ENCODE measurements around the gene SIAH3. TPM values are rescaled to one million over a fixed set of nuclear protein-coding genes. Genes with fewer than 3 reads are reported as not detected.

The SIAH3 gene
- total and polyA plus RNA-seq, 4 donors, result under 0.01 TPM; not detected in 3

DNA sequence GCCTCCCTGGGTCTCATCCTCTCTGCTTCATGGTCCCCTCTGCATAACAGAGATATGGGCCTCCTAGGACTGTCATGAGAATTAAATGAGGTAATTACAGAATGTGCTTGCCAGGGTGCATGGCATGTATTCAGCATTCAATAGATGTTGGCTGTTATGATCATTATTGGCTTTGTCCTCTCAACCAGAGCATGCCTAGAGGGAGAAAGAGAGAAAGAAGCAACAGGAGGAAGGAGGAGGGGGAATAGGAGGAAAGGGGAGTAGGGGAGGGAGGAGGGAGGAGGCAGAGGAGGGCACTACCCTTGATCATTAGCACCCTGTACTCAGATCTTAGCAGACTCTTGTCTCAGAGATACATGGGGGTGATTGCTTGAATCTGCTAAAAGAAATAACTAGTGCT is 41.0 kb upstream of the SIAH3 start:
- Histone ChIP-seq H3K36me3 (ENCODE audit: control insufficient read depth in 4 of 4, insufficient read depth in 3 of 4, low read depth in 1 of 4, low read length in 3 of 4) (no peaks in the 10 kb centered on the region), H3K9ac (ENCODE audit: low read depth in 1 of 2, low read length in 2 of 2) (no peak overlapping the region), H3K27ac (ENCODE audit: low read depth in 1 of 2, low read length in 2 of 2) (no peak overlapping the region), H3K9me3 (ENCODE audit: control insufficient read depth in 4 of 4, low read length in 3 of 4) (no peaks in the 10 kb centered on the region), H3K4me3 (ENCODE audit: low read depth in 1 of 3, low read length in 3 of 3) (no peak overlapping the region), H3K4me1 (ENCODE audit: control insufficient read depth in 4 of 4, insufficient read depth in 4 of 4, low read length in 3 of 4) (no peaks in the 10 kb centered on the region), H3K27me3 (ENCODE audit: control insufficient read depth in 4 of 4, insufficient read depth in 4 of 4, low read length in 3 of 4) (peaks cover 0 to 3% (median 0%) of the 10 kb centered on the region in 4 donors)
- no peak for DNase-seq (ENCODE audit: low spot score)
- TF ChIP-seq, protein P1, sequence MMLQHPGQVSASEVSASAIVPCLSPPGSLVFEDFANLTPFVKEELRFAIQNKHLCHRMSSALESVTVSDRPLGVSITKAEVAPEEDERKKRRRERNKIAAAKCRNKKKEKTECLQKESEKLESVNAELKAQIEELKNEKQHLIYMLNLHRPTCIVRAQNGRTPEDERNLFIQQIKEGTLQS (IDR thresholded peaks at IDR 0.05), result no peak
- no peak for TF ChIP-seq RAD21 (IDR thresholded peaks at IDR 0.05)
- no peak for TF ChIP-seq GABPA (IDR thresholded peaks at IDR 0.05 in 1 of 2, conservative IDR thresholded peaks at IDR 0.05 in 1 of 2)
- TF ChIP-seq YY1 (IDR thresholded peaks at IDR 0.05), result no peak
- no peak for TF ChIP-seq TAF1 (conservative IDR thresholded peaks at IDR 0.05)
- TF ChIP-seq HNF4G (IDR thresholded peaks at IDR 0.05), result no peak
- TF ChIP-seq HNF4A (conservative IDR thresholded peaks at IDR 0.05), result no peak
- TF ChIP-seq, protein P2, sequence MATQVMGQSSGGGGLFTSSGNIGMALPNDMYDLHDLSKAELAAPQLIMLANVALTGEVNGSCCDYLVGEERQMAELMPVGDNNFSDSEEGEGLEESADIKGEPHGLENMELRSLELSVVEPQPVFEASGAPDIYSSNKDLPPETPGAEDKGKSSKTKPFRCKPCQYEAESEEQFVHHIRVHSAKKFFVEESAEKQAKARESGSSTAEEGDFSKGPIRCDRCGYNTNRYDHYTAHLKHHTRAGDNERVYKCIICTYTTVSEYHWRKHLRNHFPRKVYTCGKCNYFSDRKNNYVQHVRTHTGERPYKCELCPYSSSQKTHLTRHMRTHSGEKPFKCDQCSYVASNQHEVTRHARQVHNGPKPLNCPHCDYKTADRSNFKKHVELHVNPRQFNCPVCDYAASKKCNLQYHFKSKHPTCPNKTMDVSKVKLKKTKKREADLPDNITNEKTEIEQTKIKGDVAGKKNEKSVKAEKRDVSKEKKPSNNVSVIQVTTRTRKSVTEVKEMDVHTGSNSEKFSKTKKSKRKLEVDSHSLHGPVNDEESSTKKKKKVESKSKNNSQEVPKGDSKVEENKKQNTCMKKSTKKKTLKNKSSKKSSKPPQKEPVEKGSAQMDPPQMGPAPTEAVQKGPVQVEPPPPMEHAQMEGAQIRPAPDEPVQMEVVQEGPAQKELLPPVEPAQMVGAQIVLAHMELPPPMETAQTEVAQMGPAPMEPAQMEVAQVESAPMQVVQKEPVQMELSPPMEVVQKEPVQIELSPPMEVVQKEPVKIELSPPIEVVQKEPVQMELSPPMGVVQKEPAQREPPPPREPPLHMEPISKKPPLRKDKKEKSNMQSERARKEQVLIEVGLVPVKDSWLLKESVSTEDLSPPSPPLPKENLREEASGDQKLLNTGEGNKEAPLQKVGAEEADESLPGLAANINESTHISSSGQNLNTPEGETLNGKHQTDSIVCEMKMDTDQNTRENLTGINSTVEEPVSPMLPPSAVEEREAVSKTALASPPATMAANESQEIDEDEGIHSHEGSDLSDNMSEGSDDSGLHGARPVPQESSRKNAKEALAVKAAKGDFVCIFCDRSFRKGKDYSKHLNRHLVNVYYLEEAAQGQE (IDR thresholded peaks at IDR 0.05), result no peak

DNA sequence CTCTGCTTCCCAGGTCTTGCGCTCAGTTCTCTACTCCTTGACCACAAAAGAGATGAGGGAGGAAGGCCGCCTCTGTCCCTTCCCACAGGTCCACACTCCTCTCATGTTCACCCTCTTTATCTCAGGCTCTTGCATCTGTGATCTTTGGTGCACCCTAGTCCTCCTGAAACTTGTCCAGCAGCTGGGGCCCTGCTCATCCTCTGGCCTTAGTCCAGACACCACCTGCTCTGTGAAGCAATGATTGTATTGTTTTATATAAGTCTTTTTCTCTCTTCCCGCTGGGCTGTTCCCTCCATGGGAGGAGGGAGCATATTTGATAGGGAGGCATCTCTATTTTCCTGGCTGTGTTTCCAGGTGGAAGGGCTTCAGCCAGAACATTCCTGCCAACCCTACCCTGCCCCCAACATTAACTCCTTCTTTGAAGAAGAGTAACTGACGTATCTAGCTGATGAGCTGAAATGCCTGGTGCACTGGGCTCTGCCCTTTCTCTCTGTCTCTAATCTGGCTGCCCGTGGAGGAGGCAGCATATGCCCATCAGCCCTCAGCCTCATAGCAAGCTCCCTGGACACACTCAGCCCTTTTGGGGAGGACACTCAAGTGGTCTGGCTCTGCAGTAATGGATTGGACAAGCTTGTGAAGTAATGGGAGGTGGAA is 38.2 kb upstream of the SIAH3 start:
- H3K27ac ChIP-seq (ENCODE audit: low read depth in 1 of 2, low read length in 2 of 2), result no peak overlapping the region
- H3K4me3 ChIP-seq (ENCODE audit: low read depth in 1 of 3, low read length in 3 of 3), result no peak overlapping the region
- no peak overlapping the region for H3K9ac ChIP-seq (ENCODE audit: low read depth in 1 of 2, low read length in 2 of 2)
- no peaks in the 10 kb centered on the region for H3K4me1 ChIP-seq (ENCODE audit: control insufficient read depth in 4 of 4, insufficient read depth in 4 of 4, low read length in 3 of 4)
- no peak for DNase-seq (ENCODE audit: low spot score)
- H3K36me3 ChIP-seq (ENCODE audit: control insufficient read depth in 4 of 4, insufficient read depth in 3 of 4, low read depth in 1 of 4, low read length in 3 of 4), result no peaks in the 10 kb centered on the region
- H3K9me3 ChIP-seq (ENCODE audit: control insufficient read depth in 4 of 4, low read length in 3 of 4), result no peaks in the 10 kb centered on the region
- 93% methylated on average over 5 of the region's 5 CpGs for WGBS
- TF ChIP-seq HNF4A (conservative IDR thresholded peaks at IDR 0.05), result no peak
- TF ChIP-seq RAD21 (IDR thresholded peaks at IDR 0.05), result no peak
- no peak for TF ChIP-seq HNF4G (IDR thresholded peaks at IDR 0.05)
- TF ChIP-seq, protein P2 (IDR thresholded peaks at IDR 0.05), result no peak
- TF ChIP-seq, protein P3, sequence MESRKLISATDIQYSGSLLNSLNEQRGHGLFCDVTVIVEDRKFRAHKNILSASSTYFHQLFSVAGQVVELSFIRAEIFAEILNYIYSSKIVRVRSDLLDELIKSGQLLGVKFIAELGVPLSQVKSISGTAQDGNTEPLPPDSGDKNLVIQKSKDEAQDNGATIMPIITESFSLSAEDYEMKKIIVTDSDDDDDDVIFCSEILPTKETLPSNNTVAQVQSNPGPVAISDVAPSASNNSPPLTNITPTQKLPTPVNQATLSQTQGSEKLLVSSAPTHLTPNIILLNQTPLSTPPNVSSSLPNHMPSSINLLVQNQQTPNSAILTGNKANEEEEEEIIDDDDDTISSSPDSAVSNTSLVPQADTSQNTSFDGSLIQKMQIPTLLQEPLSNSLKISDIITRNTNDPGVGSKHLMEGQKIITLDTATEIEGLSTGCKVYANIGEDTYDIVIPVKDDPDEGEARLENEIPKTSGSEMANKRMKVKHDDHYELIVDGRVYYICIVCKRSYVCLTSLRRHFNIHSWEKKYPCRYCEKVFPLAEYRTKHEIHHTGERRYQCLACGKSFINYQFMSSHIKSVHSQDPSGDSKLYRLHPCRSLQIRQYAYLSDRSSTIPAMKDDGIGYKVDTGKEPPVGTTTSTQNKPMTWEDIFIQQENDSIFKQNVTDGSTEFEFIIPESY (IDR thresholded peaks at IDR 0.05), result no peak
- TF ChIP-seq JUND (IDR thresholded peaks at IDR 0.05), result no peak
- TF ChIP-seq, protein P4, sequence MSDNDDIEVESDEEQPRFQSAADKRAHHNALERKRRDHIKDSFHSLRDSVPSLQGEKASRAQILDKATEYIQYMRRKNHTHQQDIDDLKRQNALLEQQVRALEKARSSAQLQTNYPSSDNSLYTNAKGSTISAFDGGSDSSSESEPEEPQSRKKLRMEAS (IDR thresholded peaks at IDR 0.05), result no peak
- no peak for TF ChIP-seq SP1 (IDR thresholded peaks at IDR 0.05)
- no peak for TF ChIP-seq FOXA1 (IDR thresholded peaks at IDR 0.05)
- no peak for TF ChIP-seq FOXA2 (IDR thresholded peaks at IDR 0.05)
- TF ChIP-seq TAF1 (conservative IDR thresholded peaks at IDR 0.05), result no peak
- no peak for TF ChIP-seq NR2F2 (IDR thresholded peaks at IDR 0.05)
- no peak for TF ChIP-seq EGR1 (IDR thresholded peaks at IDR 0.05; ENCODE audit: low read depth in 2 of 2)
- TF ChIP-seq, protein P5, sequence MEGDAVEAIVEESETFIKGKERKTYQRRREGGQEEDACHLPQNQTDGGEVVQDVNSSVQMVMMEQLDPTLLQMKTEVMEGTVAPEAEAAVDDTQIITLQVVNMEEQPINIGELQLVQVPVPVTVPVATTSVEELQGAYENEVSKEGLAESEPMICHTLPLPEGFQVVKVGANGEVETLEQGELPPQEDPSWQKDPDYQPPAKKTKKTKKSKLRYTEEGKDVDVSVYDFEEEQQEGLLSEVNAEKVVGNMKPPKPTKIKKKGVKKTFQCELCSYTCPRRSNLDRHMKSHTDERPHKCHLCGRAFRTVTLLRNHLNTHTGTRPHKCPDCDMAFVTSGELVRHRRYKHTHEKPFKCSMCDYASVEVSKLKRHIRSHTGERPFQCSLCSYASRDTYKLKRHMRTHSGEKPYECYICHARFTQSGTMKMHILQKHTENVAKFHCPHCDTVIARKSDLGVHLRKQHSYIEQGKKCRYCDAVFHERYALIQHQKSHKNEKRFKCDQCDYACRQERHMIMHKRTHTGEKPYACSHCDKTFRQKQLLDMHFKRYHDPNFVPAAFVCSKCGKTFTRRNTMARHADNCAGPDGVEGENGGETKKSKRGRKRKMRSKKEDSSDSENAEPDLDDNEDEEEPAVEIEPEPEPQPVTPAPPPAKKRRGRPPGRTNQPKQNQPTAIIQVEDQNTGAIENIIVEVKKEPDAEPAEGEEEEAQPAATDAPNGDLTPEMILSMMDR (IDR thresholded peaks at IDR 0.05; ENCODE audit: low read depth, low read length, missing input control), result no peak
- no peak for TF ChIP-seq YY1 (IDR thresholded peaks at IDR 0.05)
- TF ChIP-seq GABPA (IDR thresholded peaks at IDR 0.05 in 1 of 2, conservative IDR thresholded peaks at IDR 0.05 in 1 of 2), result no peak
- peaks cover 0 to 3% (median 0%) of the 10 kb centered on the region in 4 donors for H3K27me3 ChIP-seq (ENCODE audit: control insufficient read depth in 4 of 4, insufficient read depth in 4 of 4, low read length in 3 of 4)

Measured in liver (tissue), 9 donors.